RWPE2 (cell line): ENCODE measurements around the gene THYN1.

ENCODE experiments used
- ATAC-seq: fragments of 200-7000 bp; cut with Tn5 transposase; 3 replicates; pipeline ENCODE4 v1.9.1; 2021; ENCODE audit warnings: low read depth
- DNase-seq: peaks from one replicate; pipeline ENCODE4 v3.0.0-alpha.2; 2020; ENCODE audit warnings: low spot score
- H3K27ac ChIP-seq: fragments of 450-650 bp; 2 replicates; pipeline ENCODE4 v1.5.1; 2017; ENCODE audit warnings: mild to moderate bottlenecking; ENCODE audit not compliant: poor library complexity, severe bottlenecking
- H3K27me3 ChIP-seq: fragments of 250-450 bp; sonication (Bioruptor Pico); 2 replicates; pipeline ENCODE4 v1.5.1; 2021; ENCODE audit warnings: mild to moderate bottlenecking, moderate library complexity; ENCODE audit not compliant: insufficient read depth, poor library complexity, severe bottlenecking
- H3K36me3 ChIP-seq: fragments of 250-450 bp; sonication (Bioruptor Pico); 2 replicates; pipeline ENCODE4 v1.5.1; 2020; ENCODE audit warnings: low read depth, mild to moderate bottlenecking, moderate library complexity
- H3K4me1 ChIP-seq: fragments of 250-450 bp; sonication (Bioruptor Pico); 2 replicates; pipeline ENCODE4 v1.5.1; 2021; ENCODE audit warnings: mild to moderate bottlenecking, moderate library complexity; ENCODE audit not compliant: insufficient read depth, poor library complexity, severe bottlenecking
- H3K4me3 ChIP-seq: fragments of 250-450 bp; sonication (Bioruptor Pico); 2 replicates; pipeline ENCODE4 v1.5.1; 2021; ENCODE audit warnings: mild to moderate bottlenecking, moderate library complexity; ENCODE audit not compliant: severe bottlenecking
- H3K9me3 ChIP-seq: fragments of 250-450 bp; sonication (Bioruptor Pico); 2 replicates; pipeline ENCODE4 v1.5.1; 2021; ENCODE audit warnings: mild to moderate bottlenecking, moderate library complexity; ENCODE audit not compliant: severe bottlenecking
- CTCF ChIP-seq: fragments of 450-650 bp; IDR thresholded peaks from one replicate; pipeline ENCODE4 v1.5.1; 2017; ENCODE audit warnings: mild to moderate bottlenecking, moderate library complexity; ENCODE audit not compliant: poor library complexity, severe bottlenecking

The THYN1 gene

GRCh38 chr11:134223836-134224709 is 29.1 kb downstream of the THYN1 start, which contains the start of the genes NCAPD3 and VPS26B:
TSS of gene NCAPD3 (minus strand) at chr11:134223967. CDS start at chr11:134223926, 41 bp downstream.
TSS of gene VPS26B (plus strand) at chr11:134224671. CDS start at chr11:134225123, 452 bp downstream.
- Histone ChIP-seq H3K36me3 (peaks cover 38% of the 10 kb centered on the region), H3K9me3 (no peaks in the 10 kb centered on the region), H3K27me3 (no peaks in the 10 kb centered on the region), H3K27ac (peak within 1 kb of the TSS; percentile 45), H3K4me1 (peaks cover 11% of the 10 kb centered on the region), H3K4me3 (peak within 1 kb of the TSS; percentile 82)
- DNase-seq (peak; percentile 95), ATAC-seq (peak; percentile 91)
- TF ChIP-seq CTCF, result no peak

DNA sequence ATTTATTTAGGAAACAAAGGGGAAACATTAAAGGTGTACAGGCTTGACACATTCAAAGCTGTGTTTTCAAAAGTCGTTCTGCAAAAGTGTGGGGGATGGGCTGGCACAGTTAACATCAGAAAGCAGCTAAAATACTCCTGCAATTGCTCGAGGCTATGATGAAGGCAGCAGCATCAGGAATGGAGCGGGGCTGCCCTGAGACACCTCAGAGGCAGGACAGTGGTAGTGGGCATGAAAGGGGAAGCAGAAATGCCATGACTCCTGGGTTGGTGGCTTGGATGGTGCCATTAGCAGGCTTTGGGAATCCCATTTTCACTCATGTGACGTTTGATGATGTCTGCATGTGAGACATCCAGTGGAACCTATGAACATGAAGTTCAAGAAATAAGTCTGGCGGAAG is 30.0 kb downstream of the THYN1 start:
- DNase-seq (no peak), ATAC-seq (no peak)
- H3K27ac ChIP-seq, result peak overlapping the region; percentile 45
- no peak for TF ChIP-seq CTCF
- no peaks in the 10 kb centered on the region for H3K27me3 ChIP-seq
- peaks cover 11% of the 10 kb centered on the region for H3K4me1 ChIP-seq
- H3K4me3 ChIP-seq, result peak overlapping the region; percentile 82
- H3K36me3 ChIP-seq, result peaks cover 47% of the 10 kb centered on the region
- H3K9me3 ChIP-seq, result no peaks in the 10 kb centered on the region

- ATAC-seq, result no peak
- no peak for DNase-seq
- H3K27ac ChIP-seq, result no peak overlapping the region
- H3K36me3 ChIP-seq, result peaks cover 90% of the 10 kb centered on the region
- no peak for TF ChIP-seq CTCF
- H3K27me3 ChIP-seq, result no peaks in the 10 kb centered on the region
- H3K4me3 ChIP-seq, result no peak overlapping the region
- H3K4me1 ChIP-seq, result peaks cover under 1% of the 10 kb centered on the region
- no peaks in the 10 kb centered on the region for H3K9me3 ChIP-seq
Observed at GRCh38 chr11:134216816-134217215, 36.3 kb downstream of the THYN1 start.

- no peaks in the 10 kb centered on the region for H3K9me3 ChIP-seq
- no peaks in the 10 kb centered on the region for H3K4me1 ChIP-seq
- TF ChIP-seq CTCF, result no peak
- peaks cover 93% of the 10 kb centered on the region for H3K36me3 ChIP-seq
- H3K27me3 ChIP-seq, result no peaks in the 10 kb centered on the region
- H3K4me3 ChIP-seq, result no peak overlapping the region
- ATAC-seq (no peak), DNase-seq (no peak)
- no peak overlapping the region for H3K27ac ChIP-seq
Observed at GRCh38 chr11:134215836-134216235, 37.3 kb downstream of the THYN1 start.
